Measurements from ENCODE around the gene SERINC3.
A peak's percentile ranks its signal among the peaks of the same experiment; 100 is the strongest.
"Not testable (repeated sequence)": the region's sequence is repeated elsewhere in the genome, so short reads cannot be mapped to it uniquely, and the experiment has no call there.

SERINC3 gene

DNA sequence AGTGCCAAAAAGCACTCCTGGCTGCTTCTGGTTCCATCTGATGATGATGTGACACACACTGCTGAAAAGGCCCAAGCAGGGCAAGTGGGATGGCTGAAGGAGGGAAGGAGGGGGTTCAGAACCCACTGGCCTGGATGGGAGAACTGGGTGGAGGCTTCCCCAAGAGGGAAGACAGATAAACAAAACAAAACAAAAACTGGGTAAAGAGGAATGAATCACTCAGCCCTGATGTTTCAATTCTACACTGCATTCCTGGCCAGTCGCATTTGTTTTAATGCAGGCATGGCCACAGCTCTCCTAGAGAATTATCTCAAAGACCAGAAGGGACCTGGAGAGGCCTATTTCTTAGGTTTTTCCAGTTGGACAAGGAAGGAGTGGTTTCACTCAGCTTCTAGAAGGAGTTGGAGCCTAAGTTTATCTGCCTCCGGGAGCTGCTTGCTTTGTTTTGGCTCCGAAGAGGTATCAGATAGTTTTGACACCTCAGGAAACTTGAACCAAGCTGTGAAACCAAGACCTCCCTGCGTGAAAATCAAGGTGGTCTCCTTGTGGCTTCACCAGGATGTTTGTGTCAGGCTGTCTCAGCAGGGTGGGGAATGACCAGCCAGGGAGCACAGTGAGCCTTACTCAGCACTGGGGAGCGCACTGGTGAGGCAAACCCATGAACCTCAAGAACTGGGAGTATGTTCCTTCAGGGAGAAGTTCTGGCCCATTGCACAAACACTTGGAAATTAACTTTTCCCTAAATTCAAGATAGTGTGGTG is 30.1 kb downstream of the SERINC3 start:
- H3K4me3 ChIP-seq (ENCODE audit: low read length): no peak overlapping the region

GRCh38 chr20:44489931-44490330 is 31.9 kb downstream of the SERINC3 start:
- no peak for TF ChIP-seq ZNF274 (IDR thresholded peaks at IDR 0.05; ENCODE audit: low read depth, low read length)
- H3K4me3 ChIP-seq (ENCODE audit: low read length): no peak overlapping the region

More for the DNA sequence above, 30.1 kb downstream of the SERINC3 start:
- TF ChIP-seq ZNF274 (IDR thresholded peaks at IDR 0.05; ENCODE audit: low read depth, low read length): no peak

DNA sequence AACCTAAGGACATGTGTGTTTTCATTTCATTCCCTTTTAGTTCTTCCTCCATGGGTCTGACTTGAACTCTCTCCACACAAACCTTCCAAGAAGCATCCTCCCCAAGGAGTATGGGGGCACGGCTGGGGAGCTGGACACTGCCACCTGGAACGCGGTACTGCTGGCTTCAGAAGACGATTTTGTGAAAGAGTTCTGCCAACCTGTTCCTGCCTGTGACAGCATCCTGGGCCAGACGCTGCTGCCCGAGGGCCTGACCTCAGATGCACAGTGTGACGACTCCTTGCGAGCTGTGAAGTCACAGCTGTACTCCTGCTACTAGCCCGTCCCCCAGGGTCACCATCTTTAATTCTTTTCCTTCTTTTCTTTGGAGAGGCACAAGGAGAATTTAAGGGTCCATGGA is 32.6 kb downstream of the SERINC3 start:
- no peak for TF ChIP-seq ZNF274 (IDR thresholded peaks at IDR 0.05; ENCODE audit: low read depth, low read length)
- H3K4me3 ChIP-seq (ENCODE audit: low read length): no peak overlapping the region

DNA sequence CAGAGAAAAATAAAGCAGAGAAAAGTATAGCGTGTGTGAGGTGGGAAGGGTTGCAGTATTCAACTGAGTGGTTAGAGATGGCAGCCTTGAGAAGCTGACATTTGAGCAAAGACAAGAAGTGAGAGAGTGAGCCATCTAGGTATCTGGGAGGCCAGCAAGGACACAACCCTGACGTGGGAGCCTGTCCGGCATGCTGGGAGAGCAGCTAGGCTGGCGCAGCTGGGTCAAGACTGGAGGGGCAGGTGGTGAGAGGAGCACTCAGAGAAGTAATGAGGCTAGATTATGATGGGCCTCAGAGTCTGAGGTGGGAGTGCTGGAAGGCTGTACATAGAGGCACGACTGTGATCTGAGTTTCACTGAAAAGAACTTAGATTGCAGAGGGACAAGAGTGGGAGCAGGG is 33.3 kb downstream of the SERINC3 start:
- H3K4me3 ChIP-seq (ENCODE audit: low read length): no peak overlapping the region
- no peak for TF ChIP-seq ZNF274 (IDR thresholded peaks at IDR 0.05; ENCODE audit: low read depth, low read length)

GRCh38 chr20:44485830-44486198 is 36.1 kb downstream of the SERINC3 start:
- H3K4me3 ChIP-seq (ENCODE audit: low read length): no peak overlapping the region
- TF ChIP-seq ZNF274 (IDR thresholded peaks at IDR 0.05; ENCODE audit: low read depth, low read length): no peak

DNA sequence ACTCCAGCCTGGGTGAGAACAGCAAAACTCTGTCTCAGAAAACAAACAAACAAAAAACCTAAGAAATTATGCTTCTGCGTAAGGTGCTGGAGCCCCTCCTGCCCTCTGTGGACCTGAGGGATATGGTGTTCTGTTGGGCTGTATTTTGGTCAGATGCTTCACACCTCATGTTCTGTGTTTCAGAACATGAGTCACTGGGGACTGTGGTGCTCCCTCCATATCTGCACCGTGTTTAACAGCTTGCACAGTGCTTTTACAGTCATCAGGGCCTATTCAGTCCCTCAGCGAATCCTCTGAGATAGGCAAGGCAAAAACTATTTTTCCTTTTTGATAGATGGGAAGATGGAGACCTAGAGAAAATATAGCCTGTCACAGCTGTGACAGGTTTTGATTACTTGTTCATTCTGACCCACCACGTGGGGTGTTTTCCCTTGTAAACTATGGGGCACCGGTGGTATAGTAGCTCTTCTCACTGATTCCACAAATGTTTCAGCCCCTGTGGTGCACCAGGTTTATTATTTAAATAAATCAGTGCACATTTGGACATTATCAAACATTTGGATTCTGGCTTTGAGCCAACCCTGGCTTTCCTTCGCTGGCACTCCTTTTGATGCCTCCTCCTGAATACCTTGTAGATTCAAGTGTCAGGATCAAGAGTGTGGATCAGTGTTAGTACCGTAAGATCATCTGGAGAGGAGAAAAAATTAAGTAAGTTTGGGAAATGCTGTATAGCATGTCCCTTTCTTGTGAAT is 36.6 kb downstream of the SERINC3 start:
- no peak overlapping the region for H3K4me3 ChIP-seq (ENCODE audit: low read length)
- no peak for TF ChIP-seq ZNF274 (IDR thresholded peaks at IDR 0.05; ENCODE audit: low read depth, low read length)

DNA sequence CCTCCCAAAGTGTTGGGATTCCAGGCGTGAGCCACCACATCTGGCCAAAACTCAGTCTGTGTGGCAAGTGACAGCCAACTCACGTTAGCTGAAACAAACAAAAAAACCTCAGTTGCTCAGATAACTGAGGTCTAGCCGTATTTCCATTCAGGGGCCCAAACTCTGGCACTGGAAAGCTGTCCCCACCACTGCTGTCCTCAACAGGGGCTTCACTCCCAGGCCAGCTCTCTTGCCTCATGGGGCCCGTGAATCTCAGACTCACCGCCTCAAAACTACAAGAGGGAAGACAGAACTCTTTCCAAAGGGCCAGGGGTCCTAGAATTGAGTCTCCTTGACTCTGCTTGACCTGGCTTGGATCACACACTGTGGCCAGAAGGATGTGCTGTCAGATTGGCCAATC is 38.8 kb downstream of the SERINC3 start:
- no peak overlapping the region for H3K4me3 ChIP-seq (ENCODE audit: low read length)
- no peak for TF ChIP-seq ZNF274 (IDR thresholded peaks at IDR 0.05; ENCODE audit: low read depth, low read length)

GRCh38 chr20:44481719-44482416 is 40.0 kb downstream of the SERINC3 start:
- H3K4me3 ChIP-seq (ENCODE audit: low read length): no peak overlapping the region
- no peak for TF ChIP-seq ZNF274 (IDR thresholded peaks at IDR 0.05; ENCODE audit: low read depth, low read length)

DNA sequence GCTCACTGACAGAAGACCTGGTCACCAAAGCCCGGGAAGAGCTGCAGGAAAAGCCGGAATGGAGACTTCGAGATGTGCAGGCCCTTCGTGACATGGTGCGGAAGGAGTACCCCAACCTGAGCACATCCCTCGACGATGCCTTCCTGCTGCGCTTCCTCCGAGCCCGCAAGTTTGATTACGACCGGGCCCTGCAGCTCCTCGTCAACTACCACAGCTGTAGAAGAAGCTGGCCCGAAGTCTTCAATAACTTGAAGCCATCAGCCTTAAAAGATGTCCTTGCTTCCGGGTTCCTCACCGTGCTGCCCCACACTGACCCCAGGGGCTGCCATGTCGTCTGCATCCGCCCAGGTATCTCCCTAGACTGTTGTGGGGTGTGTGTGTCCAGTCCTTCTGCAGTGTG is 41.8 kb downstream of the SERINC3 start:
- TF ChIP-seq ZNF274 (IDR thresholded peaks at IDR 0.05; ENCODE audit: low read depth, low read length): no peak

DNA sequence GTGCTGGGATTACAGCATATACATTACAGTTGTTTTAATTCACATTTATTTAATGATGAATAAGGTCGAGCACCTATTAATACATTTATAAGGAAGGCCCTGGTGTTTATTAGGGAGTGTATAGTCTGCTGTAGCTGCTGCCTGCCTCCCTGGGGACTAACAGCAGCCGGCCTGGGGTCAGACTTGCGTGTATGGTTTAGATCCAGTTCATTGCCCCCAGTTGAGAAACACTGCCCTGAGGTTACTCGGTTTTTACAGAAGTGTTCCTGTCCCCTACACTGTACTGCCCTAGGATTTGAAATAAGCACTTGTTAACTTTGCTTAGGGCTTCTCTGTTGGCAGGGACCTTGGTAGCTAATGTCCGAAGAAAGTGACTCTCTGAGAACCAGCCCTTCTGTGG is 42.2 kb downstream of the SERINC3 start:
- H3K4me3 ChIP-seq (ENCODE audit: low read length): no peak overlapping the region
- TF ChIP-seq ZNF274 (IDR thresholded peaks at IDR 0.05; ENCODE audit: low read depth, low read length): no peak

More for the DNA sequence above, 41.8 kb downstream of the SERINC3 start:
- no peak overlapping the region for H3K4me3 ChIP-seq (ENCODE audit: low read length)

DNA sequence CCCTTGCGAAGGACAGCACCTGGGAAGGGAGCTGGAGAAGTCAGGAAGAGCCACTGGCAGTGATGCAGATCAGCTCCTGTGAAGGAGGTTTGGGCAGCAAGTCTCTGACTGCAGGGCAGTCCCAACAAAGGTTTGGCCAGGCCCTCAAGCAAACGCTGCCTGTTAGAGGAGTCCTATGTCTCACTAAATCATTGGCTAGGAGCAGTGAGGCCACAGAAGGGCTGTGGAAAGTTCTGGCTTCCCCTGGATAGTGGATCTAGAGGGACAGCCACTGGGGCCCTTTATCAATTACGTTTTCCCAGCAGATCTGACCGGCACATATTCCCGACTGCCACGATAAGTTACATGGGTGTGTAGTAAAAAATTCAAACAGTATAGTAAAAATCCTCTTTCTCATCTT is 43.7 kb downstream of the SERINC3 start:
- no peak for TF ChIP-seq ZNF274 (IDR thresholded peaks at IDR 0.05; ENCODE audit: low read depth, low read length)
- H3K4me3 ChIP-seq (ENCODE audit: low read length): no peak overlapping the region

DNA sequence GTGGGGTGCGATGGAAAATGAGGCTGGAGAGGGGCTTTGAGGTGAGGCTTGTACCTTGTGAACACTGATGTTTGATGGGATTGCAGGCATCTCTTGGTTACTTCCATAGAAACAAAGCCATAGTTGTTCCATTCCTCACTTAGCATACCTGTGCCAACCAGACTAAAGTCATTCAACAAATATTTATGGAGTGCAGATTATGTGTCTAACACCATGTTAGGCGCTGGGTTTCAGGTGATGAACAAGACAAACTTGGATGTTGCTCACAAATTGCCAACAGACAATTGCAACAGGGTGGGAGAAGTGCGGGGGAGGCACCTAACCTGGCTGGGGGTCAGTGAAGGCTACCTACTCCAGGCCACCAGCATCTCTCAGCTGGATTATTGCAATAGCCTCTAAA is 44.7 kb downstream of the SERINC3 start:
- no peak for TF ChIP-seq ZNF274 (IDR thresholded peaks at IDR 0.05; ENCODE audit: low read depth, low read length)
- H3K4me3 ChIP-seq (ENCODE audit: low read length): no peak overlapping the region; the same call in 1 of the 2 replicates

- TF ChIP-seq ZNF274 (IDR thresholded peaks at IDR 0.05; ENCODE audit: low read depth, low read length): no peak
Measured at GRCh38 chr20:44475694-44476560, 45.9 kb downstream of the SERINC3 start, which contains the start of gene TTPAL. Gene TTPAL (plus strand): TSS chr20:44475874. CDS start chr20:44480000, 4,126 bp downstream.

GRCh38 chr20:44475372-44475693 is 46.5 kb downstream of the SERINC3 start:
- peak overlapping the region; percentile 82; the same call in 1 of the 2 replicates for H3K4me3 ChIP-seq (ENCODE audit: low read length)
- no peak for TF ChIP-seq ZNF274 (IDR thresholded peaks at IDR 0.05; ENCODE audit: low read depth, low read length)

More at GRCh38 chr20:44475694-44476560, 45.9 kb downstream of the SERINC3 start, which contains the start of gene TTPAL:
- H3K4me3 ChIP-seq (ENCODE audit: low read length): peak within 1 kb of the TSS; percentile 82

GRCh38 chr20:44472283-44472682 is 49.6 kb downstream of the SERINC3 start:
- not testable (repeated sequence) for H3K4me3 ChIP-seq (ENCODE audit: low read length)

Measured in GM08714 (cell line).